ENCODE results near the gene MRPL4. TPM values are rescaled to one million over a fixed set of nuclear protein-coding genes. Genes with fewer than 3 reads are reported as not detected.
"Not testable (repeated sequence)": the region's sequence is repeated elsewhere in the genome, so short reads cannot be mapped to it uniquely, and the experiment has no call there.

The MRPL4 gene
- total RNA-seq, 1 donor from 2014 or later = 29.3 TPM

- no peak for ATAC-seq
- no peak for DNase-seq (ENCODE audit: low spot score)
- intact Hi-C loops (cut with DNase I) = no loop called here
These were observed 23.6 kb upstream of the MRPL4 start for GRCh38 chr19:10228393-10228792.

DNA sequence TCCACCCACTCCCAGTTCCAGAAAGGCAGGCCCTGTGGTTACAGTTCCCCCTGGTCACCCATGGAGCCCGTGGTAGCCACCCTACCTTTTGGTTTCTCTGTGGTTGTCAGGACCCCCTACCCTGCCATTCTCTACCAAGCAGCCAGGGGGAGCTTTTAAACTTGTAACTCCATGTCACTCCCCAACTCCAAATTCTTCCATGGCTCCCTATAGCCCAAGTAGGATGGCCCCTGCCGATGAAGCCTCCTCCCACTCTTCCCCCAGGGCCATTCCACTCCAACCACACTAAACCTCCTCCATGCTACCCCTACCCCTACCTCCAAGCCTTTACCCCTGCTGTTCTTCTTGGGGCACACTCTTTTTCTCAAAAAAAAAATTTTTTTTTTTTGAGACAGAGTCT is 23.1 kb upstream of the MRPL4 start:
- ATAC-seq = no peak
- no peak for DNase-seq (ENCODE audit: low spot score)
- intact Hi-C loops (cut with DNase I) = no loop called here

DNA sequence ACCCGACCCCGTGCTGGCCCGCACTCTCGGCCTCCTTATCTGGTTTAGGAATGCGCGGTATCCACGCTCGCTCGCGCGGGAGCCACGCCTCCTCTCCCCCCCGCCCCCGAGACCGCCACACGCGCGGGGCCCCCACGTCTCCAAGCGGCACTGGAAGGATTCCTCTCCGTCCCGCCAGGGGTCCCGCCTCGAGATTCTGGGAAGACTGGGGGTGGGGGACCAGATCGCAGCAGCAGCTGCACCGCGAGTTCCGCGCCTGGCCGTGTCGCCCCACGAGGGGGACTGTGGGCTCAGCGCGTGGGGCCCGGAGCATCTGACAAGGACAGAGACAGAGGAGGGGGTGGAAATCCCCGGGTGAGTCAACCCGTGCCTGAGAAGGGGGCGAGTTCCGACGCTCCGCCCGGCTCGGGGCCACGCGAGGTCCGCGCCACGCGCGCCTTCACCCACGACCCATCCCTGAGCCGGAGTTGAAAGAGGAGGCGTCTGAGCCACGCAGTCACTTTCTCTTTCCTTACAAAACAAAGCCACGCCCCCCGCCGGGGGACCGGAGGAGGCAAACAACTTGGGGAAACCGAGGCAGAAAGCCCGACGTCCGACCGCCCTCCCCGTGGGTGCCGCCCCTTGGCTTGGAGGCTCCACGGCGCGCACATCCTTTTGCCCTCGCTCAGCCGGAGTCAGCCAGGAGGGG is 21.7 kb upstream of the MRPL4 start:
- DNase-seq (ENCODE audit: low spot score) (peak; percentile 82), ATAC-seq (peak; percentile 0)
- intact Hi-C loops (cut with DNase I) = no loop called here

DNA sequence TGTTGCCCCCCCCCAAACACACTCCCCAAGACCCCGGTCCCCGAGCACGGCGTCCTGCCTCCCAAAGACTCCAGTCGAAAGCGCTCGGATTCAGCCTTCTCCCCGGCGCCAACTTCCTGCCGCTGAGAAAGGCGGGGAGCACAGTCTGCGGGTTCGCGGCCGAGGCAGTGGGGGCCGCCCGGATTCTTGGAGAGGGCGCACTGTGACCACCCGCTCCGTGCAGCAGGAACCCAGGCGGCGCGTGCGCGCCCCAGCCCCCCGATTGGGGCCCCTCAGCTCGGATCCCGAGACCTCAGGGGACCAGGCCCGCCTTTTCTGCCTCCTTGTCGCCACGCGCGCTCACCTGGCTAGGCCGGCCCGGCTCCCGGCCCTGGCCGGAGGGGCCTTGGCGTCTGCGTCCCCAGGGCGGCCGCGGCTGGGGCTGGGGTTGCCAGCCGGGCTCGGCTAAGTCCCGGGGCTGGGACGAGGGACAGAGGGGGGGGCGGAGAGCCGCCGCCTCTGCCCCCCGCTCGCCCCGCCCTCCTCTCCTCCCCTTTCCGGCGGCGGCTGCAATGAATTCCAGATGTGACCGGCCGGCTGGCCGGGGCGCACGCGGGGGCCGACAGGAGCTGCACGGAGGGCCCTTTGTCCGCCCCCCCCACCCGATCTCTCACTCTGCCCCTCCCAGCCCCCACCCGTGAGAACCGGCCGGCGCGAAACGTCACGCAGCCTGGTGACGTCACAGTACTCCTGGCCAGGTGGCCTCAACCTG is 21.0 kb upstream of the MRPL4 start, which contains the start of gene S1PR2:
S1PR2 (minus strand) TSS at position 471 of the 751 bp plus-strand sequence. CDS start 6,426 bp downstream, outside the sequence.
- ATAC-seq (peak; percentile 63), DNase-seq (ENCODE audit: low spot score) (peak; percentile 90)
- intact Hi-C loops (cut with DNase I) = no loop called here

DNA sequence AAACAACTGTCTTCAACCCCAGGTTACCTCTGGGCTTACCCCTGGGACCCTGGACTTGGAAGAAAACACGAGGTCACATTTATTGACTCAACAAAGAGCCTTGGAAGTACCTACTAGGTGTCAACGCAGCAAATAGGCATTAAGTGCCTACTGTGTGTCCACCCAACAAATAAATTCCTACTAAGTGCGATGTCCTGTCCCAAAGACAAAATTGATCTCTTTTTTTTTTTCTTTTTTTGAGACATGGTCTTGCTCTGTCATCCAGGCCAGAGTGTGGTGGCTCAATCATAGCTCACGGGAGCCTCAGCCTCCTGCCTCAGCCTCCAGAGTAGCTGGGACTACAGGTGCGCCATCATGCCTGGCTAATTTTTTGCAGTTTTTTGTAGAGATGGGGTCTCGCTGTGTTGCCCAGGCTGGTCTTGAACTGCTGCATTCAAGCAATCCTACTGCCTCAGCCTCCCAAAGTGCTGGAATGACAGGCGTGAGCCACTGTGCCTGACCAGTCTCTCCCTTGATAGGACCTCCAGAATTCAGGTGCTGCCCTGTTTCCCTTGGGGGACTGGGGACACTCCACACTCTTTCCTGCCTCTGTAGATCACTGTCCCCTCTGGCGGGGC is 20.3 kb upstream of the MRPL4 start:
- intact Hi-C loops (cut with DNase I) = no loop called here
- no peak for ATAC-seq
- DNase-seq (ENCODE audit: low spot score) = no peak

GRCh38 chr19:10233946-10234345 is 18.1 kb upstream of the MRPL4 start:
- DNase-seq (ENCODE audit: low spot score) (no peak), ATAC-seq (no peak)
- intact Hi-C loops (cut with DNase I) = no loop called here

- no peak for DNase-seq (ENCODE audit: low spot score)
- ATAC-seq = no peak
- intact Hi-C loops (cut with DNase I) = no loop called here
These were observed 17.0 kb upstream of the MRPL4 start for GRCh38 chr19:10235003-10235402.

DNA sequence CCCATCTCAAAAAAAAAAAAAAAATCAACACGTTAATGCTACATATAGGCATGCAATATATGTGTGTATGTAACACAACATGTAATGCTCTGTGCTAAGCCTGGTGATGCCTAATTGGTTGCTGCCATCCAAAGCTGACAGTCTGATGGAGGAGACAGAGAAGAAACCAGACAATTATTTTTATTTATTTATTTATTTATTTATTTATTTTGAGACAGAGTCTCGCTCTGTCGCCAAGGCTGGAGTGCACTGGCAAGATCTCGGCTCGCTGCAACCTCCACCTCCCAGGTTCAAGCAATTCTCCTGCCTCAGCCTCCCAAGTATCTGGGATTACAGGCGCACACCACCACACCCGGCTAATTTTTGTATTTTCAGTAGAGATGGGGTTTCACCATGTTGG is 16.6 kb upstream of the MRPL4 start:
- ATAC-seq; DNase-seq (ENCODE audit: low spot score); intact Hi-C loops (cut with DNase I): not testable (repeated sequence)

GRCh38 chr19:10237702-10238101 is 14.3 kb upstream of the MRPL4 start:
- DNase-seq (ENCODE audit: low spot score) (no peak), ATAC-seq (peak; percentile 2)
- intact Hi-C loops (cut with DNase I) = no loop called here

DNA sequence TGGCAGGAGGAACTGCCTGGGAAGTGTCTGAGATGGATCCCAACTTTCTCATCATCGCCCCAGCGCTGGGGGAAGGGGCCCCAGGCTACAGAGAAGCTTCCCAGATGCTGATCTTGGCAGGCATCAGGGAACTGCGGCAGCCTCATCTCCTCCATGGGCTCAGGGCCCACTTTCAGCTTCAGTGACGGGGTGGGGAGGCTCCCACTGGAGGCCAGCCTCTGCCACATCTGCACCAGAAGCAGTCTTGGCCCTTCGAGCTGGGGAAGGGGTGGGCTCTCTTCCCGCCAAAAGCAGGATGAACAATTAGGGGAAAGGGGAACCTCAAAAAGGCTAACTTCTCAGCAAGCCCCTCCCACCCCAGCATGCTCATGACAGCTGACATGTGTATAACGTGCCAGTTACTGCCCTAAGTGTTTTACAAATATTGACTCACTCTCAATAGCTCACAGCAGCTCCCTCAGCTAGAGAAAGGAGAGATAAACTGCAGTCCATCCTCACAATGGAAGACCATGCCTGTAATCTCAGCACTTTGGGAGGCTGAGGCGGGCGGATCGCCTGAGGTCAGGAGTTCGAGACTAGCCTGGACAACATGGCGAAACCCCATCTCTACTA is 13.7 kb upstream of the MRPL4 start:
- DNase-seq (ENCODE audit: low spot score) = no peak
- peak; percentile 72 for ATAC-seq
- intact Hi-C loops (cut with DNase I) = no loop called here

- DNase-seq (ENCODE audit: low spot score); ATAC-seq; intact Hi-C loops (cut with DNase I): not testable (repeated sequence)
These were observed 10.1 kb upstream of the MRPL4 start for GRCh38 chr19:10241826-10242449.

GRCh38 chr19:10243606-10244005 is 8.4 kb upstream of the MRPL4 start:
- no peak for ATAC-seq
- DNase-seq (ENCODE audit: low spot score) = no peak
- intact Hi-C loops (cut with DNase I) = no loop called here

DNA sequence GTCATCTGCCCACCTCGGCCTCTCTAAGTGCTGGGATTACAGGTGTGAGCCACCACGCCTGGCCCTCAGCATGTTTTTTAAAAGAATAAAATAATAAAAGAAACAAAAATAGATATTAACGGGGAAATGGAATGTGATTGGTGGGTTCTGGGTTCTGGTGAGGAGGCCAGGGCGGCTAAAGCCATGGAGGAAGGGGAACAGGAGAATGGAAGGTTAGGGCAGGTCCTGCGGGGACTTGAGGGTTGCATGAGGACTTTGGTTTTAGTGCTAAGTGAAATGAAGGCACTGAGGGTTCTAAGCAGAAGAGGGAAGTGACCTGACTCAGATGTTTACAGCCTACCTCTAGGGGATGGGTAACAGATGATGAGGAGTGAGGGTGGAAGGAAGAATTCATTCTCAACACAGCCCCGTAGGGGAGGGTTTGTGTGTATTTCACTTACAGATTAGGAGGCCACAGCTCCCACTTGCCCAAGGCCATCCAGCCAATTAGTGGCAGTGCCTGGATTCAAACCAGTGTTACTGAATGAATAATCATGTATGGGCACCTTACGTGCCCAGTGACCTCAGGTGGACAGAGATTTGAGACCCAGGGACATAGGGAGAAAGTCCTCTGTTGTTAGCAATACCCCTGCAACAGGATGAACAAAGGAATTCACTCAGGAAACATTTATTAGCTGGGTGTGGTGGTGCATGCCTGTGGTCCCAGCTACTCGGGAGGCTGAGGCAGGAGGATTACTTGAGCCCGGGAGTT is 6.7 kb upstream of the MRPL4 start:
- intact Hi-C loops (cut with DNase I) = no loop called here
- no peak for DNase-seq (ENCODE audit: low spot score)
- no peak for ATAC-seq

DNA sequence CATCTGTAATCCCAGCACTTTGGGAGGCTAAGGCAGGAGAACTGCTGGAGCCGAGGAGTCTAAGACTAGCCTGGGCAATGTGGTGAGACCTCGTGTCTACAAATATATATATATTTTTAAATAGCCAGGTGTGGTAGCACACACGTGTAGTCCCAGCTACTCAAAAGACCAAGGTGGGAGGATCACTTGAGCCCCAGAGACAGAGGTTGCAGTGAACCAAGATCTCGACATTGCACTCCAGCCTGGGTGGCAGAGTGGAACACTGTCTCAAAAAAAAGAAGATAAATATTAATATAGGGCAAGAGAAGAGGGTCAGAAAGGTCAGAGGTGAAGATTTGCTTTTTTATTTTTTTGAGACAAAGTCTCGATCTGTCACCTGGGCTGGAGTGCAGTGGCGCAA is 5.5 kb upstream of the MRPL4 start:
- ATAC-seq (no peak), DNase-seq (ENCODE audit: low spot score) (no peak)
- intact Hi-C loops (cut with DNase I) = no loop called here

GRCh38 chr19:10252707-10253106 is 693 bp downstream of the MRPL4 start:
- no peak for DNase-seq (ENCODE audit: low spot score)
- ATAC-seq = no peak
- intact Hi-C loops (cut with DNase I) = loop anchor here (10.0 kb wide), 1 partner anchor 318 kb away; the partner anchor contains the start of gene OLFM2

GRCh38 chr19:10254244-10254643 is 2.2 kb downstream of the MRPL4 start:
- intact Hi-C loops (cut with DNase I) = loop anchor here (10.0 kb wide), 1 partner anchor 319 kb away; the partner anchor contains the start of gene OLFM2
- no peak for DNase-seq (ENCODE audit: low spot score)
- no peak for ATAC-seq

GRCh38 chr19:10255358-10255757 is 3.3 kb downstream of the MRPL4 start:
- DNase-seq (ENCODE audit: low spot score) = no peak
- intact Hi-C loops (cut with DNase I) = loop anchor here (10.0 kb wide), 1 partner anchor 321 kb away; the partner anchor contains the start of gene OLFM2
- no peak for ATAC-seq

DNA sequence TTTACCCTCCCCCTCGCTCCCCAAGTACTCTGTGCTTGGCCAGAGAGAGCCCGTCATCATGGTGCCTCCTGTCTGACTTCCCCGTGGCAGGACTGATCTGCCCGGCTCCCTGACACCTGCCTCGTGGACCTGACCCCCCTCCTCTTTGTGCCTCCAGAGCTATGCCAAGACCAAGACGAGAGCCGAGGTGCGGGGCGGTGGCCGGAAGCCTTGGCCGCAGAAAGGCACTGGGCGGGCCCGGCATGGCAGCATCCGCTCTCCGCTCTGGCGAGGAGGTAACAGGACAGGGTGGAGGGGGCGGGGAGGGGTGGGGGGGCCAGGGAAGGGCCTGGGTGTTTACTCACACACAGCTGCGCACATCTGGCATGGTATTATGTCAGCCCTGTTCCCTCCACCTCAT is 4.5 kb downstream of the MRPL4 start:
- DNase-seq (ENCODE audit: low spot score) (no peak), ATAC-seq (no peak)
- intact Hi-C loops (cut with DNase I) = loop anchor here (10.0 kb wide), 1 partner anchor 322 kb away; the partner anchor contains the start of gene OLFM2
